ENCODE data around the gene WIPF2. TPM values are rescaled to one million over a fixed set of nuclear protein-coding genes. Genes with fewer than 3 reads are reported as not detected.

WIPF2 gene
- total and polyA plus RNA-seq, 2 donors (not counting 3 experiments of a cell fraction or from before 2014, with no cell fraction given), result 8.4 to 30.4 TPM

DNA sequence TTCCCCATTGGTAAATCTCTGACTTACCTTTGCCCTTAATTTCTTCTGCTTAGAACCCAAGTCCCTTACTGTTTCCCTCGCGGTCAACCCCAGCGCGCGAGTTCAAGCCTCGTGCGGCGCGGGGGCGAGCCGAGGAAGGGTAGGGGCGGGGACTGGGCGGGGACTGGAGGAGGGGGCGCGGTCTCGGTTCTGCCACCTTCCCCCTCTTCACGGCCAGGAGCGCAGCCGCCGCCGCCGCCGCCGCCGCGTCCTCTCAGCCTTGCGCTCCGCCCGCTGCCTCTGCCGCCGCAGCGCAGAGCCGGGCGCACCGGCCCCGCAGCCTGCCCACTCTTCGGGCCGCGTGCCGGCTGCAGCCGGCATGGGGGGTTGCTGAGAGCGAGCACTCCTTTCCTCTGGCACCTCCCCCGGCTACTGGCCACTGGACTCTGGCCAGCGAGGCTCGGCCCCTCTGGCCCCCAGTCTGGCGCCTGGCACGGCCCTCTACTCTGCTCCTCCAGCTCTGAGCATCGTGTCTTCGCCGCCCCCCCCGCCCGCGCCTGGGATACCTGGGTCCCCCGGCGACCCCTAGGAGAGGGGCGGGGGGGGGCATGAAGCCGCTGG, 41.7 kb upstream of the WIPF2 start, which contains the start of gene RAPGEFL1:
Gene RAPGEFL1 (plus strand): TSS at position 196 of the 600 bp plus-strand sequence. CDS start 392 bp downstream, at position 588.
- TF ChIP-seq, protein P1, sequence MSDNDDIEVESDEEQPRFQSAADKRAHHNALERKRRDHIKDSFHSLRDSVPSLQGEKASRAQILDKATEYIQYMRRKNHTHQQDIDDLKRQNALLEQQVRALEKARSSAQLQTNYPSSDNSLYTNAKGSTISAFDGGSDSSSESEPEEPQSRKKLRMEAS (IDR thresholded peaks at IDR 0.05; ENCODE audit: insufficient read depth, insufficient read length), result peak; percentile 12
- no peak for TF ChIP-seq MYC (IDR thresholded peaks at IDR 0.05; ENCODE audit: low read depth, low read length)
- TF ChIP-seq POLR2AphosphoS5 (IDR thresholded peaks at IDR 0.05; ENCODE audit: insufficient read depth, low read depth, low read length), result peak; percentile 56
- H3K9me1 ChIP-seq (replicated peaks; ENCODE audit: control insufficient read depth, extremely low read depth, insufficient read depth, low read length), result no peaks in the 10 kb centered on the region
- dilution Hi-C loops (cut with MboI; ENCODE audit: extremely low pct_ligation_motif_present, low sequenced_read_pairs) (no loop called here), intact Hi-C loops (cut with micrococcal nuclease) (no loop called here)
- H3K4me3 ChIP-seq (replicated peaks in 1 of 3; ENCODE audit: insufficient read depth in 1 of 3, low read depth in 1 of 3, low read length in 3 of 3), result peak within 1 kb of the TSS; percentile 14 to 37 (median 35)
- H3K27ac ChIP-seq (ENCODE audit: insufficient read depth, low read depth, low read length), result no peak within 1 kb of the TSS
- BruUV-seq (replicated peaks), result no TSS peak
- peaks cover 0 to 13% of the 10 kb centered on the region in 2 experiments for H3K36me3 ChIP-seq (ENCODE audit: control insufficient read depth in 2 of 2, extremely low read depth in 1 of 2, insufficient read depth in 2 of 2, low read length in 2 of 2)
- no peak within 1 kb of the TSS for H2AFZ ChIP-seq (ENCODE audit: low read depth, low read length)
- H3K79me2 ChIP-seq (ENCODE audit: control insufficient read depth, insufficient read depth, low read length), result no peaks in the 10 kb centered on the region
- ChIA-PET POLR2A (no interaction called here), CTCF (interaction anchor here (0.8 to 1.4 kb wide), 2 partner anchors 9 to 16 kb away, joined by 3 to 4 read pairs; no protein-coding TSS in a partner anchor)
- H3K4me2 ChIP-seq (ENCODE audit: insufficient read depth, low read length), result peak within 1 kb of the TSS; percentile 59
- H3K4me1 ChIP-seq (ENCODE audit: control insufficient read depth, extremely low read depth, insufficient read depth, low read length), result peaks cover 3% of the 10 kb centered on the region
- H3K27me3 ChIP-seq (ENCODE audit: control insufficient read depth in 2 of 2, insufficient read depth in 2 of 2, low read length in 2 of 2), result no peaks in the 10 kb centered on the region
- DNase-seq (ENCODE audit: low read depth, low spot score) (peak; percentile 74), FAIRE-seq (peak; percentile 83)
- H3K9ac ChIP-seq (replicated peaks; ENCODE audit: extremely low read depth, insufficient read depth, low read length), result peak within 1 kb of the TSS; percentile 3
- H4K20me1 ChIP-seq (replicated peaks; ENCODE audit: control insufficient read depth, extremely low read depth, insufficient read depth, low read length), result no peaks in the 10 kb centered on the region
- no peaks in the 10 kb centered on the region for H3K9me3 ChIP-seq (replicated peaks; ENCODE audit: control insufficient read depth, insufficient read depth, low read length)

DNA sequence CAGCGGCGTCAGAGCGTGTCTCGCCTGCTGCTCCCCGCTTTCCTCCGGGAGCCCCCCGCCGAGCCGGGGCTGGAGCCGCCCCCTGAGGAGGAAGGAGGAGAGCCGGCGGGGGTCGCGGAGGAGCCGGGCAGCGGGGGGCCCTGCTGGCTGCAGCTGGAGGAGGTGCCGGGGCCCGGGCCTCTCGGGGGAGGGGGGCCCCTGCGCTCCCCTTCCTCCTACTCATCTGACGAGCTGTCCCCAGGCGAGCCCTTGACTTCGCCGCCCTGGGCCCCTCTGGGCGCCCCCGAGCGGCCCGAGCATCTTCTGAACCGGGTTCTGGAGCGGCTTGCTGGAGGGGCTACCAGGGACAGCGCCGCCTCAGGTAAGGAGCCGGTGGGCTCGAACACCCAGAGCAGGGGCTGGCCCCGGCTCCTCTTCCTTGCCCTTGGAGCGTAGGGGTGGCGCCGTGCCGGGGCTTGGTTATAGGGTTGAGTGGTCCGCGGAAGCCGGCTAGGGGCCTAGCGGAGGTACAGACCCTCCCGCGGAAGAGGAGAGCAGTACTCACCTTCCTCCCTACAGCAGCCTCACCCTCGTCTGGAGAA, 41.0 kb upstream of the WIPF2 start:
- ChIA-PET CTCF (interaction anchor here (0.8 to 1.1 kb wide), 3 partner anchors 10 to 16 kb away, joined by 3 to 4 read pairs (median 3); no protein-coding TSS in a partner anchor), POLR2A (no interaction called here)
- Histone ChIP-seq H3K27me3 (ENCODE audit: control insufficient read depth in 2 of 2, insufficient read depth in 2 of 2, low read length in 2 of 2) (no peaks in the 10 kb centered on the region), H2AFZ (ENCODE audit: low read depth, low read length) (no peak overlapping the region), H3K36me3 (ENCODE audit: control insufficient read depth in 2 of 2, extremely low read depth in 1 of 2, insufficient read depth in 2 of 2, low read length in 2 of 2) (peaks cover 0 to 13% of the 10 kb centered on the region in 2 experiments), H3K9me1 (replicated peaks; ENCODE audit: control insufficient read depth, extremely low read depth, insufficient read depth, low read length) (no peaks in the 10 kb centered on the region), H3K9ac (replicated peaks; ENCODE audit: extremely low read depth, insufficient read depth, low read length) (no peak overlapping the region), H3K9me3 (replicated peaks; ENCODE audit: control insufficient read depth, insufficient read depth, low read length) (no peaks in the 10 kb centered on the region), H3K4me1 (ENCODE audit: control insufficient read depth, extremely low read depth, insufficient read depth, low read length) (peaks cover 3% of the 10 kb centered on the region), H3K4me2 (ENCODE audit: insufficient read depth, low read length) (no peak overlapping the region), H3K27ac (ENCODE audit: insufficient read depth, low read depth, low read length) (no peak overlapping the region), H4K20me1 (replicated peaks; ENCODE audit: control insufficient read depth, extremely low read depth, insufficient read depth, low read length) (no peaks in the 10 kb centered on the region), H3K79me2 (ENCODE audit: control insufficient read depth, insufficient read depth, low read length) (no peaks in the 10 kb centered on the region), H3K4me3 (replicated peaks in 1 of 3; ENCODE audit: insufficient read depth in 1 of 3, low read depth in 1 of 3, low read length in 3 of 3) (no peak overlapping the region)
- FAIRE-seq, result no peak
- TF ChIP-seq POLR2A (IDR thresholded peaks at IDR 0.05; ENCODE audit: low read depth, low read length) (no peak), JUN (IDR thresholded peaks at IDR 0.05; ENCODE audit: borderline replicate concordance, insufficient read depth, insufficient read length, low read depth) (no peak), GATA2 (IDR thresholded peaks at IDR 0.05; ENCODE audit: insufficient read depth, insufficient read length, low read depth, low read length) (no peak), POLR2AphosphoS5 (IDR thresholded peaks at IDR 0.05; ENCODE audit: insufficient read depth, low read depth, low read length) (no peak), FOS (IDR thresholded peaks at IDR 0.05; ENCODE audit: borderline replicate concordance, insufficient read depth, low read length) (no peak), EZH2 (IDR thresholded peaks at IDR 0.05; ENCODE audit: borderline replicate concordance, low read depth, low read length, severe bottlenecking) (no peak), MYC (IDR thresholded peaks at IDR 0.05; ENCODE audit: low read depth, low read length) (no peak)
- TF ChIP-seq, protein P2, sequence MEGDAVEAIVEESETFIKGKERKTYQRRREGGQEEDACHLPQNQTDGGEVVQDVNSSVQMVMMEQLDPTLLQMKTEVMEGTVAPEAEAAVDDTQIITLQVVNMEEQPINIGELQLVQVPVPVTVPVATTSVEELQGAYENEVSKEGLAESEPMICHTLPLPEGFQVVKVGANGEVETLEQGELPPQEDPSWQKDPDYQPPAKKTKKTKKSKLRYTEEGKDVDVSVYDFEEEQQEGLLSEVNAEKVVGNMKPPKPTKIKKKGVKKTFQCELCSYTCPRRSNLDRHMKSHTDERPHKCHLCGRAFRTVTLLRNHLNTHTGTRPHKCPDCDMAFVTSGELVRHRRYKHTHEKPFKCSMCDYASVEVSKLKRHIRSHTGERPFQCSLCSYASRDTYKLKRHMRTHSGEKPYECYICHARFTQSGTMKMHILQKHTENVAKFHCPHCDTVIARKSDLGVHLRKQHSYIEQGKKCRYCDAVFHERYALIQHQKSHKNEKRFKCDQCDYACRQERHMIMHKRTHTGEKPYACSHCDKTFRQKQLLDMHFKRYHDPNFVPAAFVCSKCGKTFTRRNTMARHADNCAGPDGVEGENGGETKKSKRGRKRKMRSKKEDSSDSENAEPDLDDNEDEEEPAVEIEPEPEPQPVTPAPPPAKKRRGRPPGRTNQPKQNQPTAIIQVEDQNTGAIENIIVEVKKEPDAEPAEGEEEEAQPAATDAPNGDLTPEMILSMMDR (IDR thresholded peaks at IDR 0.05; ENCODE audit: extremely low read depth in 1 of 2, insufficient read depth in 1 of 2, low read depth in 1 of 2, low read length in 2 of 2), result no peak
- TF ChIP-seq, protein P1 (IDR thresholded peaks at IDR 0.05; ENCODE audit: insufficient read depth, insufficient read length), result no peak
- no peak for DNase-seq (ENCODE audit: low read depth, low spot score)
- dilution Hi-C loops (cut with MboI; ENCODE audit: extremely low pct_ligation_motif_present, low sequenced_read_pairs) (no loop called here), intact Hi-C loops (cut with micrococcal nuclease) (no loop called here)
- BruUV-seq (replicated peaks), result no TSS peak

All from endothelial cell of umbilical vein (primary cell).